K562 (cell line): Measurements from ENCODE around the gene SYN1. TPM values are rescaled to one million over a fixed set of nuclear protein-coding genes. Genes with fewer than 3 reads are reported as not detected.

ENCODE experiments used
- AFF4 ChIP-seq: sonication (generic); formaldehyde crosslinking; IDR thresholded peaks from 2 replicates; pipeline ENCODE4 v1.8.0; 2023; ENCODE audit warnings: mild to moderate bottlenecking, missing genetic modification reagents
- CEBPB ChIP-seq: fragments of 450-650 bp; IDR thresholded peaks from 2 replicates; pipeline ENCODE4 v1.6.1; 2016; ENCODE audit warnings: missing genetic modification characterization, missing compliant biosample characterization
- CREB3L1 ChIP-seq: fragments of 450-650 bp; IDR thresholded peaks from 2 replicates; pipeline ENCODE4 v1.6.1; 2014; ENCODE audit warnings: low read depth, mild to moderate bottlenecking, moderate library complexity, borderline replicate concordance
- CTCF ChIP-seq, 3 experiments: IDR thresholded peaks in 2 of 3; conservative IDR thresholded peaks in 1 of 3; 2 replicates each; pipeline ENCODE4 v1.5.1; 2011 to 2012; ENCODE audit warnings: low read length in 3 of 3, mild to moderate bottlenecking in 3 of 3, control low read depth in 2 of 3, improper control_type of control experiment in 1 of 3, inconsistent platforms in 1 of 3, low read depth in 1 of 3, mixed read lengths in 1 of 3, moderate library complexity in 1 of 3; ENCODE audit not compliant: insufficient read depth in 2 of 3
- ERF ChIP-seq: fragments of 450-650 bp; formaldehyde crosslinking; IDR thresholded peaks from 2 replicates; pipeline ENCODE4 v1.4.0; 2020; ENCODE audit warnings: mild to moderate bottlenecking, mixed read lengths
- ILK ChIP-seq: fragments of 450-650 bp; IDR thresholded peaks from 2 replicates; pipeline ENCODE4 v1.6.1; 2016; ENCODE audit warnings: missing genetic modification characterization, low read depth, mild to moderate bottlenecking, missing compliant biosample characterization, moderate library complexity, borderline replicate concordance
- MLX ChIP-seq, 2 experiments: fragments of 450-650 bp in 1 of 2; sonication (generic) in 1 of 2; formaldehyde crosslinking; conservative IDR thresholded peaks; 2 replicates each; pipeline versions ENCODE4 v1.4.0 to v1.8.1; 2020 to 2022; ENCODE audit warnings: mild to moderate bottlenecking in 1 of 2, missing genetic modification reagents in 1 of 2
- NR1H2 ChIP-seq: sonication (generic); formaldehyde crosslinking; IDR thresholded peaks from 2 replicates; pipeline ENCODE4 v1.4.0; 2020; ENCODE audit warnings: mild to moderate bottlenecking, missing genetic modification reagents
- SP2 ChIP-seq: IDR thresholded peaks from 2 replicates; pipeline ENCODE4 v1.6.1; 2011; ENCODE audit warnings: mild to moderate bottlenecking, low read depth, low read length, moderate library complexity; ENCODE audit not compliant: poor library complexity, severe bottlenecking; ENCODE audit errors: extremely low read depth
- STAG1 ChIP-seq: sonication (generic); formaldehyde crosslinking; IDR thresholded peaks from 2 replicates; pipeline ENCODE4 v1.5.0; 2020; ENCODE audit warnings: missing genetic modification reagents, borderline replicate concordance
- ZBTB43 ChIP-seq: sonication (generic); formaldehyde crosslinking; IDR thresholded peaks from 2 replicates; pipeline ENCODE4 v1.8.0; 2023; ENCODE audit warnings: mild to moderate bottlenecking, missing genetic modification reagents
- ZFPM2 ChIP-seq: fragments of 250-450 bp; sonication (Bioruptor Pico); IDR thresholded peaks from 2 replicates; pipeline ENCODE4 v1.5.1; 2022; ENCODE audit warnings: mild to moderate bottlenecking
- ZKSCAN8 ChIP-seq: fragments of 200-800 bp; sonication (Bioruptor generic); IDR thresholded peaks from 2 replicates; pipeline ENCODE4 v1.6.1; 2016; ENCODE audit warnings: missing genetic modification characterization, missing compliant biosample characterization
- ZNF175 ChIP-seq: fragments of 200-800 bp; sonication (Bioruptor generic); IDR thresholded peaks from 2 replicates; pipeline ENCODE4 v1.6.1; 2016; ENCODE audit warnings: low read depth, mild to moderate bottlenecking, missing genetic modification characterization, missing compliant biosample characterization
- ZNF778 ChIP-seq: fragments of 450-650 bp; formaldehyde crosslinking; IDR thresholded peaks from 2 replicates; pipeline ENCODE4 v1.4.0; 2020; ENCODE audit warnings: mild to moderate bottlenecking, moderate library complexity
- polyA plus RNA-seq, 8 experiments: library from polyadenylated mRNA; depleted of rRNA in 4 of 8; stranded (reverse) in 5 of 8; unstranded in 3 of 8; fragments of >200 nt; fragmentation: Nextera tagmentation in 2 of 8; fragmentation: Illumina TruSeq in 1 of 8; extraction: Ambion mirVana in 2 of 8; extraction: Trizol in 1 of 8; gene quantifications; 2 replicates each; pipeline versions ENCODE4 v1.2.1 to v1.2.3, GENCODE V29; 2011 to 2014; ENCODE audit warnings: inconsistent platforms in 1 of 8, missing spikeins in 1 of 8
- total RNA-seq, 7 experiments: library from RNA; depleted of rRNA in 6 of 7; stranded (reverse); fragments of >200 nt in 6 of 7; fragmentation: Illumina TruSeq in 2 of 7; extraction: Trizol in 2 of 7; gene quantifications; 2 replicates each; pipeline versions ENCODE4 v1.2.1 to v1.2.3, GENCODE V29; 2011 to 2021; ENCODE audit warnings: low replicate concordance in 1 of 7

The SYN1 gene
- total and polyA plus RNA-seq, 9 of the 15 experiments (the other 6 are each of a cell fraction or from before 2014, with no cell fraction given) = 0.01 to 0.28 (median 0.18) TPM; not detected in 2

GRCh38 chrX:47658684-47659420 is 39.2 kb upstream of the SYN1 start, which contains the start of gene UXT (continued):
- TF ChIP-seq CTCF (IDR thresholded peaks at IDR 0.05 in 2 of 3, conservative IDR thresholded peaks at IDR 0.05 in 1 of 3; ENCODE audit: insufficient read depth in 2 of 3, low read depth in 1 of 3, low read length in 3 of 3) (no peak), MLX (CRISPR knock-in tag; conservative IDR thresholded peaks at IDR 0.05) (no peak), ILK (no peak), ZKSCAN8 (CRISPR knock-in tag) (no peak), CREB3L1 (peak; percentile 28; the same call in 1 of the 2 replicates), ZNF778 (CRISPR knock-in tag) (no peak), ERF (CRISPR knock-in tag) (no peak), ZFPM2 (no peak), ZBTB43 (CRISPR knock-in tag) (0 out of 2 replicates have a peak, but pooled peaks have one; percentile 49), ZNF175 (CRISPR knock-in tag) (no peak), SP2 (peak; percentile 42), AFF4 (CRISPR knock-in tag) (peak; percentile 96), NR1H2 (CRISPR knock-in tag) (no peak), CEBPB (no peak), STAG1 (no peak)
